HL-60 (cell line): ENCODE data around the gene MKKS.
A peak's percentile ranks its signal among the peaks of the same experiment; 100 is the strongest.

Experiments used
- DNase-seq, 2 experiments: peaks; one replicate each; pipeline ENCODE4 v3.0.0-alpha.2; 2010 to 2020; ENCODE audit warnings: low read depth in 1 of 2, low spot score in 1 of 2
- H3K27ac ChIP-seq: fragments of 250-450 bp; sonication (Bioruptor Pico); replicated peaks from 2 replicates; pipeline ENCODE4 v1.5.1; 2020; ENCODE audit warnings: mild to moderate bottlenecking, moderate library complexity
- H3K27me3 ChIP-seq: fragments of 250-450 bp; sonication (Bioruptor Pico); 2 replicates; pipeline ENCODE4 v1.5.1; 2021; ENCODE audit warnings: mild to moderate bottlenecking, moderate library complexity; ENCODE audit not compliant: insufficient read depth, poor library complexity, severe bottlenecking
- H3K4me3 ChIP-seq: replicated peaks from 2 replicates; pipeline ENCODE4 v1.5.1; 2011; ENCODE audit warnings: mild to moderate bottlenecking, control low read depth, low read length; ENCODE audit not compliant: insufficient read depth
- CTCF ChIP-seq: IDR thresholded peaks from one replicate; pipeline ENCODE4 v1.5.1; 2011; ENCODE audit warnings: low read length, control low read depth, inconsistent platforms; ENCODE audit not compliant: insufficient read depth
- GABPA ChIP-seq: IDR thresholded peaks from 2 replicates; pipeline ENCODE4 v1.6.1; 2012; ENCODE audit warnings: low read depth
- POLR2AphosphoS5 ChIP-seq: IDR thresholded peaks from 2 replicates; pipeline ENCODE4 v1.6.1; 2012; ENCODE audit warnings: low read depth
- REST ChIP-seq: IDR thresholded peaks from 2 replicates; pipeline ENCODE4 v1.6.1; 2012; ENCODE audit warnings: low read depth; ENCODE audit not compliant: insufficient replicate concordance
- SPI1 ChIP-seq: IDR thresholded peaks from 2 replicates; pipeline ENCODE4 v1.6.1; 2012; ENCODE audit warnings: low read depth, mild to moderate bottlenecking, borderline replicate concordance

MKKS gene

GRCh38 chr20:10436053-10436699, 2.2 kb upstream of the MKKS start:
- no peak for DNase-seq
- TF ChIP-seq CTCF (no peak), REST (no peak), POLR2AphosphoS5 (no peak), GABPA (no peak), SPI1 (no peak)
- Histone ChIP-seq H3K4me3 (peak overlapping the region; percentile 83), H3K27me3 (no peaks in the 10 kb centered on the region), H3K27ac (peak overlapping the region; percentile 91)

GRCh38 chr20:10434832-10435812, 1.1 kb upstream of the MKKS start, which contains the start of gene SLX4IP:
Gene SLX4IP, plus strand, starts transcription at chr20:10435305. Its CDS starts 22,900 bp downstream, at chr20:10458205.
- DNase-seq, result peak; percentile 79 to 98
- Histone ChIP-seq H3K27me3 (no peaks in the 10 kb centered on the region), H3K4me3 (peak within 1 kb of the TSS; percentile 83), H3K27ac (peak within 1 kb of the TSS; percentile 91)
- peak; percentile 58 for TF ChIP-seq REST
- peak; percentile 46; the same call in 1 of the 2 replicates for TF ChIP-seq SPI1
- TF ChIP-seq CTCF, result no peak
- TF ChIP-seq GABPA, result no peak
- peak; percentile 31; the same call in 1 of the 2 replicates for TF ChIP-seq POLR2AphosphoS5

GRCh38 chr20:10434467-10434831, 427 bp upstream of the MKKS start:
- no peak for TF ChIP-seq CTCF
- TF ChIP-seq POLR2AphosphoS5, result peak; percentile 82
- TF ChIP-seq REST, result peak; percentile 9
- TF ChIP-seq SPI1, result peak; percentile 54; the same call in 1 of the 2 replicates
- TF ChIP-seq GABPA, result no peak
- H3K27ac ChIP-seq, result peak overlapping the region; percentile 91
- DNase-seq, result peak; percentile 97
- H3K27me3 ChIP-seq, result no peaks in the 10 kb centered on the region
- H3K4me3 ChIP-seq, result peak overlapping the region; percentile 83
